ENCODE data around the gene BCL2L12.

Gene BCL2L12

GRCh38 chr19:49685845-49686332, 20.2 kb downstream of the BCL2L12 start:
- no peak for DNase-seq (ENCODE audit: low read depth in 2 of 2)

- no peak for DNase-seq (ENCODE audit: low read depth in 2 of 2)
Observed at GRCh38 chr19:49686503-49687088, 20.9 kb downstream of the BCL2L12 start.

- no peak for DNase-seq (ENCODE audit: low read depth in 2 of 2)
Observed at GRCh38 chr19:49687150-49687549, 21.4 kb downstream of the BCL2L12 start.

GRCh38 chr19:49687566-49688316, 22.0 kb downstream of the BCL2L12 start:
- DNase-seq (ENCODE audit: low read depth in 2 of 2) = no peak

GRCh38 chr19:49688531-49689132, 22.9 kb downstream of the BCL2L12 start:
- no peak for DNase-seq (ENCODE audit: low read depth in 2 of 2)

- DNase-seq (ENCODE audit: low read depth in 2 of 2) = no peak
Observed at GRCh38 chr19:49689133-49690078, 23.7 kb downstream of the BCL2L12 start, which contains the start of gene ADM5. Gene ADM5, plus strand, starts transcription at chr19:49689594. Its CDS starts 244 bp downstream, at chr19:49689838.

- no peak for DNase-seq (ENCODE audit: low read depth in 2 of 2)
Observed at GRCh38 chr19:49690079-49690655, 24.4 kb downstream of the BCL2L12 start.

GRCh38 chr19:49690656-49691242, 25.0 kb downstream of the BCL2L12 start, which contains the start of gene CPT1C:
Gene CPT1C, plus strand, starts transcription at chr19:49691116. Its CDS starts 1,137 bp downstream, at chr19:49692253.
- no peak for DNase-seq (ENCODE audit: low read depth in 2 of 2)

- DNase-seq (ENCODE audit: low read depth in 2 of 2) = no peak
Observed at GRCh38 chr19:49691243-49692146, 25.8 kb downstream of the BCL2L12 start.

- DNase-seq (ENCODE audit: low read depth in 2 of 2) = no peak
Observed at GRCh38 chr19:49692147-49692506, 26.4 kb downstream of the BCL2L12 start.

GRCh38 chr19:49696115-49696514, 30.4 kb downstream of the BCL2L12 start:
- no peak for DNase-seq (ENCODE audit: low read depth in 2 of 2)

GRCh38 chr19:49696865-49697264, 31.1 kb downstream of the BCL2L12 start:
- no peak for DNase-seq (ENCODE audit: low read depth in 2 of 2)

GRCh38 chr19:49699364-49699763, 33.6 kb downstream of the BCL2L12 start:
- DNase-seq (ENCODE audit: low read depth in 2 of 2) = no peak

- DNase-seq (ENCODE audit: low read depth in 2 of 2) = no peak
Observed at GRCh38 chr19:49700563-49700962, 34.8 kb downstream of the BCL2L12 start.

- no peak for DNase-seq (ENCODE audit: low read depth in 2 of 2)
Observed at GRCh38 chr19:49701271-49701786, 35.6 kb downstream of the BCL2L12 start.

GRCh38 chr19:49704888-49705642, 39.3 kb downstream of the BCL2L12 start:
- DNase-seq (ENCODE audit: low read depth in 2 of 2) = no peak

GRCh38 chr19:49705919-49706318, 40.2 kb downstream of the BCL2L12 start:
- DNase-seq (ENCODE audit: low read depth in 2 of 2) = no peak

GRCh38 chr19:49710372-49710951, 44.7 kb downstream of the BCL2L12 start:
- DNase-seq (ENCODE audit: low read depth in 2 of 2) = no peak
